Measurements from ENCODE around the gene ZFYVE21. TPM values are rescaled to one million over a fixed set of nuclear protein-coding genes. Genes with fewer than 3 reads are reported as not detected.

Gene ZFYVE21
- total RNA-seq, 1 experiment from 2014 or later = 93.3 TPM

GRCh38 chr14:103709814-103710213 lies 5.8 kb upstream of the ZFYVE21 start:
- Histone ChIP-seq H3K9me3 (ENCODE audit: insufficient read depth, low read depth) (no peaks in the 10 kb centered on the region), H3K27me3 (ENCODE audit: insufficient read depth, low read depth) (no peaks in the 10 kb centered on the region), H4K20me1 (ENCODE audit: insufficient read depth) (no peaks in the 10 kb centered on the region; the same call in 1 of the 2 replicates), H2AFZ (no peak overlapping the region), H3K79me2 (ENCODE audit: low read depth) (peaks cover 24% of the 10 kb centered on the region), H3K4me3 (no peak overlapping the region), H3K36me3 (ENCODE audit: low read depth) (peaks cover 21% of the 10 kb centered on the region; the same call in 1 of the 2 replicates), H3K4me2 (no peak overlapping the region), H3F3A (ENCODE audit: insufficient read depth, low read depth) (peaks cover 68% of the 10 kb centered on the region), H3K9me2 (ENCODE audit: insufficient read depth) (no peaks in the 10 kb centered on the region), H3K27ac (no peak overlapping the region), H3K4me1 (replicated peaks; ENCODE audit: insufficient read depth) (peaks cover 25% of the 10 kb centered on the region)
- intact Hi-C loops (cut with micrococcal nuclease; ENCODE audit: unreplicated experiment) = loop anchor here (5.0 kb wide), 1 partner anchor 148 kb away; the partner anchor contains the start of genes BAG5 and COA8
- BruUV-seq (replicated peaks) = no TSS peak
- CTCF ChIA-PET = no interaction called here
- TF ChIP-seq, protein P1, sequence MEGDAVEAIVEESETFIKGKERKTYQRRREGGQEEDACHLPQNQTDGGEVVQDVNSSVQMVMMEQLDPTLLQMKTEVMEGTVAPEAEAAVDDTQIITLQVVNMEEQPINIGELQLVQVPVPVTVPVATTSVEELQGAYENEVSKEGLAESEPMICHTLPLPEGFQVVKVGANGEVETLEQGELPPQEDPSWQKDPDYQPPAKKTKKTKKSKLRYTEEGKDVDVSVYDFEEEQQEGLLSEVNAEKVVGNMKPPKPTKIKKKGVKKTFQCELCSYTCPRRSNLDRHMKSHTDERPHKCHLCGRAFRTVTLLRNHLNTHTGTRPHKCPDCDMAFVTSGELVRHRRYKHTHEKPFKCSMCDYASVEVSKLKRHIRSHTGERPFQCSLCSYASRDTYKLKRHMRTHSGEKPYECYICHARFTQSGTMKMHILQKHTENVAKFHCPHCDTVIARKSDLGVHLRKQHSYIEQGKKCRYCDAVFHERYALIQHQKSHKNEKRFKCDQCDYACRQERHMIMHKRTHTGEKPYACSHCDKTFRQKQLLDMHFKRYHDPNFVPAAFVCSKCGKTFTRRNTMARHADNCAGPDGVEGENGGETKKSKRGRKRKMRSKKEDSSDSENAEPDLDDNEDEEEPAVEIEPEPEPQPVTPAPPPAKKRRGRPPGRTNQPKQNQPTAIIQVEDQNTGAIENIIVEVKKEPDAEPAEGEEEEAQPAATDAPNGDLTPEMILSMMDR (conservative IDR thresholded peaks at IDR 0.05) = no peak
- TF ChIP-seq EZH2 (IDR thresholded peaks at IDR 0.05; ENCODE audit: low read depth) = no peak
- POLR2A ChIA-PET (ENCODE audit: unreplicated experiment) = no interaction called here
- DNase-seq = no peak

GRCh38 chr14:103710771-103711377 lies 4.7 kb upstream of the ZFYVE21 start:
- DNase-seq = no peak
- Histone ChIP-seq H3K4me1 (replicated peaks; ENCODE audit: insufficient read depth) (peaks cover 17% of the 10 kb centered on the region), H3F3A (ENCODE audit: insufficient read depth, low read depth) (peaks cover 60% of the 10 kb centered on the region; the same call in 1 of the 2 replicates), H3K9me2 (ENCODE audit: insufficient read depth) (no peaks in the 10 kb centered on the region), H2AFZ (no peak overlapping the region), H3K36me3 (ENCODE audit: low read depth) (peaks cover 21% of the 10 kb centered on the region; the same call in 1 of the 2 replicates), H3K27me3 (ENCODE audit: insufficient read depth, low read depth) (no peaks in the 10 kb centered on the region), H3K4me3 (no peak overlapping the region), H3K4me2 (no peak overlapping the region), H4K20me1 (ENCODE audit: insufficient read depth) (no peaks in the 10 kb centered on the region; the same call in 1 of the 2 replicates), H3K27ac (no peak overlapping the region), H3K79me2 (ENCODE audit: low read depth) (peaks cover 24% of the 10 kb centered on the region), H3K9me3 (ENCODE audit: insufficient read depth, low read depth) (no peaks in the 10 kb centered on the region)
- ChIA-PET POLR2A (ENCODE audit: unreplicated experiment) (no interaction called here), CTCF (no interaction called here)
- no TSS peak for BruUV-seq (replicated peaks)
- intact Hi-C loops (cut with micrococcal nuclease; ENCODE audit: unreplicated experiment) = no loop called here
- TF ChIP-seq, protein P1 (conservative IDR thresholded peaks at IDR 0.05) = no peak
- TF ChIP-seq EZH2 (IDR thresholded peaks at IDR 0.05; ENCODE audit: low read depth) = no peak

DNA sequence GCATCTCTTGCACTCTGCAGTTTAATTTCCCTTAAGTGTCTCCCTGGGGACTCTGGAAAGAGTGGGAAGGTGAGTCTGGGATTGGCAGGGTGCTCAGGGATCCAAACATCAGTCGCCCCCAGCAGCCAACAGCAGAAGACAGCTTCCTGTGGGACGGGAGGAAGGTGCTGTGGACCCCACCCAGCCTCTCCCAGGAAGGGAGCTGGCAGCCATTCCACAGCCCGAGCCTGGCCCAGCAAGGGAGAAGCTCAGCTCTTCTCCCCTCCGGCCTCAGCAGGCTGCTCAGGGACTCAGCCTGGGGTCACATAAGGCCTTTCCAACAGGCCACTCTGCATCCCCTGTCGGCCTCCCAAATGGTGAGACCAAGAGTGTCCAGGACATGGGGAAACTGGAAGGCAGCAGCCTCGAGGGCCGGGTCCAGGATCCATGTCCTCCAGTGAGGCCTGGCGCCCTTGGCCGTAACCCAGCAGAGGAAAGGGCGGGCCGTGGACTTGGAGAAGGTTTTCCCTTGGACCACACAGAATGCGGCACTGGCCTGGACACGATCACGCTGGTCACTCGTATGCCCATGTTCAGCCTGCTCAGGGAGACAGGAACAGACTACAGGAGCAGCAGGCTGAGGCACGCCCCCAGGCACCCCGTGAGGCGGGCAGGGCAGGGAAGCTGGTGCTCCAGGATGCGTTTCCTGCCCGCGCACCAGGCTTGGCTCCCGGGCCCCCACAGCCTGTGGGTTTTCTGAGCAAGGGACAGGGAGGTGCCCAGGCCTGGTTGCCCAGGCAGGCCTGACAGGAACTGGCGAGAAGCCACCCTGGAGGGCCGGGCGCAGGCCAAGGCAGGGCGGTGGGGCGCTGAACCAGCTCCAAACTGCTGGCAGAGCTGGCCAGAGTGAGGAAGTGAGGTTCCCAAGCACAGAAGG lies 3.8 kb upstream of the ZFYVE21 start:
- Histone ChIP-seq H3K4me2 (no peak overlapping the region), H3K27ac (no peak overlapping the region), H4K20me1 (ENCODE audit: insufficient read depth) (peaks cover 3% of the 10 kb centered on the region; the same call in 1 of the 2 replicates), H3K9me2 (ENCODE audit: insufficient read depth) (no peaks in the 10 kb centered on the region), H2AFZ (no peak overlapping the region), H3F3A (ENCODE audit: insufficient read depth, low read depth) (peaks cover 53% of the 10 kb centered on the region; the same call in 1 of the 2 replicates), H3K27me3 (ENCODE audit: insufficient read depth, low read depth) (no peaks in the 10 kb centered on the region), H3K4me3 (no peak overlapping the region), H3K9me3 (ENCODE audit: insufficient read depth, low read depth) (no peaks in the 10 kb centered on the region), H3K4me1 (replicated peaks; ENCODE audit: insufficient read depth) (peaks cover 19% of the 10 kb centered on the region), H3K36me3 (ENCODE audit: low read depth) (peaks cover 21% of the 10 kb centered on the region; the same call in 1 of the 2 replicates), H3K79me2 (ENCODE audit: low read depth) (peaks cover 30% of the 10 kb centered on the region)
- DNase-seq = peak in 1 of 2 experiments; percentile 83
- TF ChIP-seq, protein P1 (conservative IDR thresholded peaks at IDR 0.05) = no peak
- no peak for TF ChIP-seq EZH2 (IDR thresholded peaks at IDR 0.05; ENCODE audit: low read depth)
- CTCF ChIA-PET = interaction anchor here (0.5 to 0.6 kb wide), 2 partner anchors 17 to 364 kb away, joined by 3 read pairs; no protein-coding TSS in a partner anchor
- POLR2A ChIA-PET (ENCODE audit: unreplicated experiment) = interaction anchor here (0.6 kb wide), 1 partner anchor 148 kb away, joined by 3 read pairs; no protein-coding TSS in a partner anchor
- BruUV-seq (replicated peaks) = no TSS peak
- intact Hi-C loops (cut with micrococcal nuclease; ENCODE audit: unreplicated experiment) = no loop called here
